Measurements from ENCODE around the gene ZAP70. TPM values are rescaled to one million over a fixed set of nuclear protein-coding genes. Genes with fewer than 3 reads are reported as not detected.

Gene ZAP70
- total RNA-seq, 1 donor, result not detected

DNA sequence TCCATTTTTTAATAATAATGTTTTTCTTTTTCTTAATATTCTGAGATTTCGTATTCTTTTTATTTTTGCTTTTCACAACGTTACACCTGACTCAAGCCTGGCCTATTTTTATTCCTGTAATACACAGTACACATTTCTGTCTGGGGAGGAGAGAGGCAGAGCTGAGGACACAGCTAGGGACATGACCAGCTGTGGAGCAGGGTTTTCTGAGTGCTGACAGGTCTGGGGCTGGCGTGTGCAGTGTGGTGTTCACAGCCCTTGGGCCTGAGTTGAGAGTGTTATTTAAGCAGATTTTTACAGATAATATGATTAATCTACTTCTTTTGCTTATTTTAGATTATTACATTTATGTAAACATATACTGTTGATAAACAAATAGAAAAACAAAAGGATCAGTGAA is 55.9 kb downstream of the ZAP70 start:
- TF ChIP-seq, protein P1, sequence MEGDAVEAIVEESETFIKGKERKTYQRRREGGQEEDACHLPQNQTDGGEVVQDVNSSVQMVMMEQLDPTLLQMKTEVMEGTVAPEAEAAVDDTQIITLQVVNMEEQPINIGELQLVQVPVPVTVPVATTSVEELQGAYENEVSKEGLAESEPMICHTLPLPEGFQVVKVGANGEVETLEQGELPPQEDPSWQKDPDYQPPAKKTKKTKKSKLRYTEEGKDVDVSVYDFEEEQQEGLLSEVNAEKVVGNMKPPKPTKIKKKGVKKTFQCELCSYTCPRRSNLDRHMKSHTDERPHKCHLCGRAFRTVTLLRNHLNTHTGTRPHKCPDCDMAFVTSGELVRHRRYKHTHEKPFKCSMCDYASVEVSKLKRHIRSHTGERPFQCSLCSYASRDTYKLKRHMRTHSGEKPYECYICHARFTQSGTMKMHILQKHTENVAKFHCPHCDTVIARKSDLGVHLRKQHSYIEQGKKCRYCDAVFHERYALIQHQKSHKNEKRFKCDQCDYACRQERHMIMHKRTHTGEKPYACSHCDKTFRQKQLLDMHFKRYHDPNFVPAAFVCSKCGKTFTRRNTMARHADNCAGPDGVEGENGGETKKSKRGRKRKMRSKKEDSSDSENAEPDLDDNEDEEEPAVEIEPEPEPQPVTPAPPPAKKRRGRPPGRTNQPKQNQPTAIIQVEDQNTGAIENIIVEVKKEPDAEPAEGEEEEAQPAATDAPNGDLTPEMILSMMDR (IDR thresholded peaks at IDR 0.05; ENCODE audit: insufficient read depth, low read length), result no peak
- no peak overlapping the region for H3K4me3 ChIP-seq (ENCODE audit: low read depth, low read length)
- no peak for DNase-seq (ENCODE audit: low read depth)

DNA sequence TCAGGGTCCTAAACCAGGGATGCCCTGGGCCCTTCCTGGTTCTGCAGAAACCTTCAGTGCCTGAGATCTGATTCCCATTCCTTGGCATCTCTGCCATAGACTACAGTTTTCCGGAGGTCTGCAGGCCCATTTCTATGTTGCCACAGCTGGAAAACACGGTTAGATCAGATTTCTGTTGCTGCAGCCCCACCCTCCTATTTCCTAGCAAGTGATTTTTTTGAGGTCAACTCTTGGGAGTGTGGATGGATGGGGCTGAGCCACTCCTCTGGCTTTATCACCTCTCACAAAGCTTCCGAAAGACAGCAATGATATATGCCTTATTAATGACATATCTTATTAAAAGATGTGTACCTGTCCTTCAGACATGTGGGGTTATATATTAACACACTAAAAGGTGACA is 56.3 kb downstream of the ZAP70 start:
- no peak for DNase-seq (ENCODE audit: low read depth)
- H3K4me3 ChIP-seq (ENCODE audit: low read depth, low read length), result no peak overlapping the region
- TF ChIP-seq, protein P1 (IDR thresholded peaks at IDR 0.05; ENCODE audit: insufficient read depth, low read length), result no peak

DNA sequence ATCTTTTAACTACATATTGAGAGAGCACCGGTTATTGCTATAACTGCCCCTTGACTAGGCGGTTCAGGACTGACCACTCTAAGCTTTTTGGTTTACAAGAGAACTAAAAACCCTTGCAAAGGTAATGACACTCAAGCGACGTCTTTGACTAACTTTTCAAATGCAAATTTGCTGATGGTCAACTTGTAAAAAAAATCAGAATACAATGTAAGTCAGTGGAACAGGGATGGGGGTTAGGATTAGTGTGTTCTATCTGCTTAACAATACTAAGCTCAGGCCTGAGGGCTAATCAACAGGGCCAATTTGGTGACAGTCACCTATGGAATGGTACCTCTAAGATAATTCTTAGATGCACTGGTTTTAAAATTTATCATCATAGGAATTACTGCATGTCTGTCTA is 57.1 kb downstream of the ZAP70 start:
- H3K4me3 ChIP-seq (ENCODE audit: low read depth, low read length), result no peak overlapping the region
- TF ChIP-seq, protein P1 (IDR thresholded peaks at IDR 0.05; ENCODE audit: insufficient read depth, low read length), result no peak
- DNase-seq (ENCODE audit: low read depth), result no peak

DNA sequence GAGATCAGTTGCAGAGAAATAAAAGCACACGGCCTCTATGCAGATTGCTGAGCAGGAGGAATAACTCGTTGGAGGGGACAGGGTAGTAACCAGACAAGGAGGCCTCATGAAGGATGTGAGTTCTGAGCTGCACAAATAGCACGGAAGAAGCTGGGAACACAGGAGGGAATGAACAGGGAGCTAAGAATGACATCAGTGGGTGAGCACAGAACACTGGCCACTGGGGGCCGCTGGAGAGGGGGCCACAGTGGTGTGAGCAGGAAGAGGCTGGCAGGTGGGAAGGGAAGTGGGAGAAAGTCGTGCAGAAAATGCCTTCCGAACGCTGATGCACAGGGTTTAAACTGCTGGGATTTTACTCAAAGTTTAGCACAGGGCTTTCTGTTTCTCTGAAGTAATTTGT is 61.0 kb downstream of the ZAP70 start:
- no peak overlapping the region for H3K4me3 ChIP-seq (ENCODE audit: low read depth, low read length)
- no peak for DNase-seq (ENCODE audit: low read depth)
- TF ChIP-seq, protein P1 (IDR thresholded peaks at IDR 0.05; ENCODE audit: insufficient read depth, low read length), result peak; percentile 19

DNA sequence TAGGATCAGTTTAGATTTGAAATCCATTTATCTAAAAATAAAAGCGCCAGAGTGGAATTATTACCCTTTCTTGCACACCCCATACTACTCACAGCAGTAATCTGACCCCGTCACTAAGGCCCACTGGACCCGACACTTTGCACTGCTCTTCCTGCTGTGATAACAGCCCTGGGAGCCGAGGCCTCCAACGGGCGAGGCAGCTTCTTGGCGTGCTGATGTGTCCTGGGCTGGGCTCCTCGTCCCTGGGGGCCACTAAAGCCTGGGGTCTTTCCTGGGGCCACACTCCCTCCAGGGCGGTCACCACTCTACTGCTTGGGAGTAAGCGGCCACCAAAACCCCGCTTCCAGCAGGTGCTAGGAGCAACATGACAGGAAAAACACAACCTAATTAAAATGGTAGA is 61.7 kb downstream of the ZAP70 start:
- H3K4me3 ChIP-seq (ENCODE audit: low read depth, low read length), result no peak overlapping the region
- no peak for DNase-seq (ENCODE audit: low read depth)
- TF ChIP-seq, protein P1 (IDR thresholded peaks at IDR 0.05; ENCODE audit: insufficient read depth, low read length), result no peak

DNA sequence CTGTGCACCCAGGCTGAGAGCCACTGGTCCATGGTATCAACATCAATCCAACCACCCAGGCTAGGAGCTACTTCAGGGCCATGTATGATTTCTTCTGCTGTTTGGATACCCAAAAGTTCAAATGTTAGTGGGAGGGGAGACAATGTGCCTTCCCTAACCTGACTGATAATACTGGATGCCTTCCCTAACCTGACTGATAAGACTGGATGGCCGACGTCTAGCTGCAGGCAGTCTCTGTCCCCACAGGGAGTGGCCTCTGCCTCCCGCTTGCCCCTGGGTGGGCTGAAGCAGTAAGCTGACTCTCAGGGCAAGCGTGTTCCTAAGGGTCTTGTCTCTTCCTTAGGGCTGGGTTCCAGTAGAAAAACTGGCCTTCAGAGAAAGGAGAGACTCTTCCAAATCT is 65.8 kb downstream of the ZAP70 start:
- DNase-seq (ENCODE audit: low read depth), result no peak
- TF ChIP-seq, protein P1 (IDR thresholded peaks at IDR 0.05; ENCODE audit: insufficient read depth, low read length), result no peak
- H3K4me3 ChIP-seq (ENCODE audit: low read depth, low read length), result no peak overlapping the region

DNA sequence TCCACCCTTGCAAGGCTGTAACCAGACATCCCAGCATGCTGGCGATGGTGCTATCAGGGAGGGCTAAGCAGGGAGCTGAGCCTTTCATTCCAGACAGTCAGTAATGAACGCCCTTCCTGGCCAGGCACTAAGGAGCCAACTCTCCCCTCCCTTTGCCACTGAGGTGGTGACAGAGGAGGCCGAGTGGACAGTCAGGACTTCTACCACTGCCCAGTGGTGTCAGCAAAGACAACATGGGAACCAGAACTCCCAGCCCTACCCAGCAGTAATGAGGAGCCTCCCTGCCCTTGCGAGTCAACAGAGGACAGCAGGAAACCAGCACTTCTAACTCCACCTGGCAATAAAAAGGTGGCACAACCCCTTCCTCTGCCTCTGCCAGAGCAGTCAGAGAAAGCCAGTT is 68.6 kb downstream of the ZAP70 start:
- no peak for DNase-seq (ENCODE audit: low read depth)
- TF ChIP-seq, protein P1 (IDR thresholded peaks at IDR 0.05; ENCODE audit: insufficient read depth, low read length), result no peak
- H3K4me3 ChIP-seq (ENCODE audit: low read depth, low read length), result no peak overlapping the region
